ENCODE data around the gene NAV3. TPM values are rescaled to one million over a fixed set of nuclear protein-coding genes. Genes with fewer than 3 reads are reported as not detected.

NAV3 gene
- total RNA-seq, 2 experiments from 2014 or later, result not detected

GRCh38 chr12:78171061-78171460 is 340.4 kb downstream of the NAV3 start:
- ChIA-PET POLR2A (no interaction called here), CTCF (no interaction called here)
- no peak overlapping the region for H3K27ac Mint-ChIP-seq
- H3K4me3 Mint-ChIP-seq, result no peak overlapping the region
- H3K4me1 Mint-ChIP-seq, result no peaks in the 10 kb centered on the region
- no peaks in the 10 kb centered on the region for H3K27me3 Mint-ChIP-seq
- H3K36me3 Mint-ChIP-seq (ENCODE audit: low read depth), result no peaks in the 10 kb centered on the region
- no peak for DNase-seq
- no peaks in the 10 kb centered on the region for H3K9me3 Mint-ChIP-seq

- Mint-ChIP-seq H3K4me3 (no peak overlapping the region), H3K4me1 (no peaks in the 10 kb centered on the region), H3K27ac (no peak overlapping the region), H3K9me3 (peaks cover 2% of the 10 kb centered on the region), H3K36me3 (ENCODE audit: low read depth) (no peaks in the 10 kb centered on the region), H3K27me3 (no peaks in the 10 kb centered on the region)
- ChIA-PET CTCF (no interaction called here), POLR2A (no interaction called here)
- DNase-seq, result no peak
Measured at GRCh38 chr12:78176643-78177042, 345.9 kb downstream of the NAV3 start.

GRCh38 chr12:78177298-78177697 is 346.6 kb downstream of the NAV3 start:
- DNase-seq, result no peak
- H3K9me3 Mint-ChIP-seq, result peaks cover 2% of the 10 kb centered on the region
- no peak overlapping the region for H3K4me3 Mint-ChIP-seq
- no peaks in the 10 kb centered on the region for H3K36me3 Mint-ChIP-seq (ENCODE audit: low read depth)
- no peaks in the 10 kb centered on the region for H3K4me1 Mint-ChIP-seq
- no peak overlapping the region for H3K27ac Mint-ChIP-seq
- ChIA-PET POLR2A (no interaction called here), CTCF (no interaction called here)
- no peaks in the 10 kb centered on the region for H3K27me3 Mint-ChIP-seq

GRCh38 chr12:78179346-78179745 is 348.7 kb downstream of the NAV3 start:
- Mint-ChIP-seq H3K4me1 (no peaks in the 10 kb centered on the region), H3K36me3 (ENCODE audit: low read depth) (no peaks in the 10 kb centered on the region), H3K27ac (no peak overlapping the region), H3K4me3 (no peak overlapping the region), H3K9me3 (peaks cover 2% of the 10 kb centered on the region), H3K27me3 (no peaks in the 10 kb centered on the region)
- CTCF ChIA-PET, result no interaction called here
- DNase-seq, result no peak
- POLR2A ChIA-PET, result no interaction called here

GRCh38 chr12:78181544-78182162 is 351.0 kb downstream of the NAV3 start:
- Mint-ChIP-seq H3K4me1 (no peaks in the 10 kb centered on the region), H3K36me3 (ENCODE audit: low read depth) (no peaks in the 10 kb centered on the region), H3K27ac (no peak overlapping the region), H3K9me3 (peaks cover 2% of the 10 kb centered on the region), H3K27me3 (no peaks in the 10 kb centered on the region), H3K4me3 (no peak overlapping the region)
- ChIA-PET POLR2A (no interaction called here), CTCF (no interaction called here)
- no peak for DNase-seq

GRCh38 chr12:78183824-78184223 is 353.1 kb downstream of the NAV3 start:
- H3K27ac Mint-ChIP-seq, result no peak overlapping the region
- no peaks in the 10 kb centered on the region for H3K27me3 Mint-ChIP-seq
- H3K36me3 Mint-ChIP-seq (ENCODE audit: low read depth), result no peaks in the 10 kb centered on the region
- no peak overlapping the region for H3K4me3 Mint-ChIP-seq
- POLR2A ChIA-PET, result no interaction called here
- peaks cover 2% of the 10 kb centered on the region for H3K9me3 Mint-ChIP-seq
- DNase-seq, result no peak
- no peaks in the 10 kb centered on the region for H3K4me1 Mint-ChIP-seq
- CTCF ChIA-PET, result no interaction called here

GRCh38 chr12:78185109-78185508 is 354.4 kb downstream of the NAV3 start:
- Mint-ChIP-seq H3K9me3 (peaks cover 2% of the 10 kb centered on the region), H3K36me3 (ENCODE audit: low read depth) (no peaks in the 10 kb centered on the region), H3K27me3 (no peaks in the 10 kb centered on the region), H3K27ac (no peak overlapping the region), H3K4me1 (no peaks in the 10 kb centered on the region), H3K4me3 (no peak overlapping the region)
- no peak for DNase-seq
- ChIA-PET CTCF (no interaction called here), POLR2A (no interaction called here)

GRCh38 chr12:78185651-78186050 is 355.0 kb downstream of the NAV3 start:
- Mint-ChIP-seq H3K9me3 (peaks cover 2% of the 10 kb centered on the region), H3K4me1 (no peaks in the 10 kb centered on the region), H3K27ac (no peak overlapping the region), H3K4me3 (no peak overlapping the region), H3K36me3 (ENCODE audit: low read depth) (no peaks in the 10 kb centered on the region), H3K27me3 (no peaks in the 10 kb centered on the region)
- CTCF ChIA-PET, result no interaction called here
- DNase-seq, result no peak
- POLR2A ChIA-PET, result no interaction called here

GRCh38 chr12:78186670-78187069 is 356.0 kb downstream of the NAV3 start:
- CTCF ChIA-PET, result no interaction called here
- H3K27ac Mint-ChIP-seq, result no peak overlapping the region
- H3K4me1 Mint-ChIP-seq, result no peaks in the 10 kb centered on the region
- DNase-seq, result no peak
- H3K36me3 Mint-ChIP-seq (ENCODE audit: low read depth), result no peaks in the 10 kb centered on the region
- POLR2A ChIA-PET, result no interaction called here
- peaks cover 2% of the 10 kb centered on the region for H3K9me3 Mint-ChIP-seq
- no peaks in the 10 kb centered on the region for H3K27me3 Mint-ChIP-seq
- no peak overlapping the region for H3K4me3 Mint-ChIP-seq

- no peak for DNase-seq
- H3K9me3 Mint-ChIP-seq, result peaks cover 2% of the 10 kb centered on the region
- no peak overlapping the region for H3K4me3 Mint-ChIP-seq
- no peaks in the 10 kb centered on the region for H3K36me3 Mint-ChIP-seq (ENCODE audit: low read depth)
- no peak overlapping the region for H3K27ac Mint-ChIP-seq
- H3K4me1 Mint-ChIP-seq, result no peaks in the 10 kb centered on the region
- no peaks in the 10 kb centered on the region for H3K27me3 Mint-ChIP-seq
- CTCF ChIA-PET, result no interaction called here
- POLR2A ChIA-PET, result no interaction called here
Measured at GRCh38 chr12:78187741-78188140, 357.0 kb downstream of the NAV3 start.

- POLR2A ChIA-PET, result no interaction called here
- CTCF ChIA-PET, result no interaction called here
- Mint-ChIP-seq H3K4me1 (no peaks in the 10 kb centered on the region), H3K36me3 (ENCODE audit: low read depth) (no peaks in the 10 kb centered on the region), H3K27ac (no peak overlapping the region), H3K9me3 (peaks cover 2% of the 10 kb centered on the region), H3K27me3 (no peaks in the 10 kb centered on the region), H3K4me3 (no peak overlapping the region)
- DNase-seq, result no peak
Measured at GRCh38 chr12:78189656-78190055, 359.0 kb downstream of the NAV3 start.

GRCh38 chr12:78191611-78192010 is 360.9 kb downstream of the NAV3 start:
- Mint-ChIP-seq H3K9me3 (peaks cover 3% of the 10 kb centered on the region), H3K36me3 (ENCODE audit: low read depth) (no peaks in the 10 kb centered on the region), H3K27ac (no peak overlapping the region), H3K4me3 (no peak overlapping the region), H3K4me1 (no peaks in the 10 kb centered on the region), H3K27me3 (no peaks in the 10 kb centered on the region)
- no peak for DNase-seq
- ChIA-PET POLR2A (no interaction called here), CTCF (no interaction called here)

- no peaks in the 10 kb centered on the region for H3K27me3 Mint-ChIP-seq
- DNase-seq, result no peak
- ChIA-PET POLR2A (no interaction called here), CTCF (no interaction called here)
- peaks cover 3% of the 10 kb centered on the region for H3K9me3 Mint-ChIP-seq
- H3K4me1 Mint-ChIP-seq, result no peaks in the 10 kb centered on the region
- no peaks in the 10 kb centered on the region for H3K36me3 Mint-ChIP-seq (ENCODE audit: low read depth)
- no peak overlapping the region for H3K4me3 Mint-ChIP-seq
- no peak overlapping the region for H3K27ac Mint-ChIP-seq
Measured at GRCh38 chr12:78192979-78193378, 362.3 kb downstream of the NAV3 start.

GRCh38 chr12:78194448-78194847 is 363.8 kb downstream of the NAV3 start:
- ChIA-PET POLR2A (no interaction called here), CTCF (no interaction called here)
- no peak overlapping the region for H3K27ac Mint-ChIP-seq
- H3K4me3 Mint-ChIP-seq, result no peak overlapping the region
- peaks cover 2% of the 10 kb centered on the region for H3K9me3 Mint-ChIP-seq
- no peak for DNase-seq
- no peaks in the 10 kb centered on the region for H3K27me3 Mint-ChIP-seq
- no peaks in the 10 kb centered on the region for H3K36me3 Mint-ChIP-seq (ENCODE audit: low read depth)
- H3K4me1 Mint-ChIP-seq, result no peaks in the 10 kb centered on the region

- no peak overlapping the region for H3K27ac Mint-ChIP-seq
- no peaks in the 10 kb centered on the region for H3K4me1 Mint-ChIP-seq
- DNase-seq, result no peak
- H3K9me3 Mint-ChIP-seq, result peaks cover 5% of the 10 kb centered on the region
- no peaks in the 10 kb centered on the region for H3K36me3 Mint-ChIP-seq (ENCODE audit: low read depth)
- no peak overlapping the region for H3K4me3 Mint-ChIP-seq
- H3K27me3 Mint-ChIP-seq, result no peaks in the 10 kb centered on the region
- CTCF ChIA-PET, result no interaction called here
- POLR2A ChIA-PET, result no interaction called here
Measured at GRCh38 chr12:78198896-78199295, 368.2 kb downstream of the NAV3 start.

All from activated CD4-positive, alpha-beta memory T cell treated with anti-CD3 and anti-CD28 coated beads, Interleukin-2, amount 10 ng/mL, durations not matched to agents 7 days and 5 days (primary cell).